ENCODE results near the gene PLEKHB2.
"Not testable (repeated sequence)": the region's sequence is repeated elsewhere in the genome, so short reads cannot be mapped to it uniquely, and the experiment has no call there.

Gene PLEKHB2

GRCh38 chr2:131146749-131147148, 41.6 kb downstream of the PLEKHB2 start:
- no peak for DNase-seq

GRCh38 chr2:131148426-131148825, 43.3 kb downstream of the PLEKHB2 start:
- DNase-seq: peak; percentile 97

GRCh38 chr2:131150109-131150508, 45.0 kb downstream of the PLEKHB2 start:
- not testable (repeated sequence) for DNase-seq

GRCh38 chr2:131151398-131151797, 46.3 kb downstream of the PLEKHB2 start:
- DNase-seq: no peak

GRCh38 chr2:131152074-131152473, 46.9 kb downstream of the PLEKHB2 start:
- no peak for DNase-seq

- no peak for DNase-seq
These were observed 48.4 kb downstream of the PLEKHB2 start for GRCh38 chr2:131153529-131153928.

GRCh38 chr2:131154071-131154531, 49.0 kb downstream of the PLEKHB2 start:
- DNase-seq: peak; percentile 69

GRCh38 chr2:131154647-131155046, 49.5 kb downstream of the PLEKHB2 start:
- DNase-seq: no peak

- DNase-seq: no peak
These were observed 50.2 kb downstream of the PLEKHB2 start for GRCh38 chr2:131155208-131155855.

- DNase-seq: no peak
These were observed 51.5 kb downstream of the PLEKHB2 start for GRCh38 chr2:131156452-131157149.

GRCh38 chr2:131165562-131165961, 60.4 kb downstream of the PLEKHB2 start:
- DNase-seq: not testable (repeated sequence)

- no peak for DNase-seq
These were observed 63.4 kb downstream of the PLEKHB2 start for GRCh38 chr2:131168538-131168937.

GRCh38 chr2:131178050-131178449, 72.9 kb downstream of the PLEKHB2 start:
- DNase-seq: not testable (repeated sequence)

GRCh38 chr2:131178721-131179418, 73.7 kb downstream of the PLEKHB2 start:
- DNase-seq: not testable (repeated sequence)

- not testable (repeated sequence) for DNase-seq
These were observed 76.3 kb downstream of the PLEKHB2 start for GRCh38 chr2:131181451-131181850.

GRCh38 chr2:131193421-131193820, 88.3 kb downstream of the PLEKHB2 start:
- DNase-seq: not testable (repeated sequence)

- not testable (repeated sequence) for DNase-seq
These were observed 91.0 kb downstream of the PLEKHB2 start for GRCh38 chr2:131196186-131196585.

All from NCI-H1694 treated with DMSO at 0.1 percent for 48 hours (cell line).